HepG2 (cell line): ENCODE data around the gene SOAT1. TPM values are rescaled to one million over a fixed set of nuclear protein-coding genes. Genes with fewer than 3 reads are reported as not detected.

Experiments used
- ATAC-seq: fragments of 200-7000 bp; cut with Tn5 transposase; 3 replicates; pipeline ENCODE4 v1.9.1; 2020; ENCODE audit warnings: mild to moderate bottlenecking, moderate library complexity
- BruUV-seq: library from RNA; stranded (reverse); fragments of 400-500 nt; replicated peaks from 2 replicates; lab custom pipeline; 2021; lab: Mats Ljungman, UMichigan
- CTCF ChIA-PET: fragments of 300-600 bp; formaldehyde crosslinking; extraction: SDS; loops from one replicate; lab custom pipeline; 2021; ENCODE audit warnings: low total read pairs, inconsistent platforms, low intra/inter-chr PET ratio; lab: Yijun Ruan, JAX
- POLR2A ChIA-PET: fragments of 350-600 bp; sonication (Branson Sonifier 250); formaldehyde crosslinking; loops from one replicate; lab custom pipeline; 2020; ENCODE audit warnings: antibody characterized with exemption, inconsistent platforms; lab: Yijun Ruan, JAX
- DNase-seq: peaks from one replicate; pipeline ENCODE4 v3.0.0-alpha.2; 2015; ENCODE audit warnings: low spot score
- FAIRE-seq: peaks from 3 replicates; lab custom pipeline; 2011; peaks lifted over from hg19 to GRCh38; lab: Jason Lieb, UNC
- H2AFZ ChIP-seq: one replicate; pipeline ENCODE4 v1.6.1; 2011; ENCODE audit warnings: low read length, inconsistent platforms
- H3K27ac ChIP-seq: fragments of 300-600 bp; 3 replicates; pipeline ENCODE4 v1.8.0; 2011; ENCODE audit warnings: mixed run types, mild to moderate bottlenecking, mixed read lengths, low read length, inconsistent platforms; ENCODE audit not compliant: insufficient read depth; ENCODE audit errors: extremely low read length
- H3K27me3 ChIP-seq, 2 experiments: fragments of 200-600 bp in 1 of 2; 2 replicates in 1 of 2; 3 replicates in 1 of 2; pipeline versions ENCODE4 v1.6.0 to v1.8.0; 2011; ENCODE audit warnings: low read length in 2 of 2, mild to moderate bottlenecking in 2 of 2, moderate library complexity in 2 of 2, inconsistent platforms in 1 of 2; ENCODE audit not compliant: insufficient read depth in 2 of 2, control insufficient read depth in 1 of 2
- H3K36me3 ChIP-seq, 2 experiments: fragments of 200-600 bp in 1 of 2; replicated peaks in 1 of 2; 2 replicates in 1 of 2; 3 replicates in 1 of 2; pipeline versions ENCODE4 v1.5.1 to v1.8.0; 2011; ENCODE audit warnings: low read length in 2 of 2, inconsistent platforms in 1 of 2; ENCODE audit not compliant: insufficient read depth in 2 of 2, control insufficient read depth in 1 of 2
- H3K4me1 ChIP-seq: 2 replicates; pipeline ENCODE4 v1.5.1; 2012; ENCODE audit warnings: low read length, inconsistent platforms; ENCODE audit not compliant: insufficient read depth
- H3K4me2 ChIP-seq: 2 replicates; pipeline ENCODE4 v1.6.0; 2011; ENCODE audit warnings: low read depth, low read length, inconsistent platforms
- H3K4me3 ChIP-seq, 3 experiments: fragments of 200-600 bp in 1 of 3; sonication (generic), shearing (Covaris generic) in 1 of 3; replicated peaks in 1 of 3; 2 replicates each; pipeline ENCODE4 v1.5.1; 2011 to 2016; ENCODE audit warnings: low read length in 3 of 3, inconsistent platforms in 2 of 3, low read depth in 2 of 3, mild to moderate bottlenecking in 2 of 3, control low read depth in 1 of 3, mixed read lengths in 1 of 3; ENCODE audit not compliant: insufficient read depth in 1 of 3
- H3K79me2 ChIP-seq: one replicate; pipeline ENCODE4 v1.6.1; 2011; ENCODE audit warnings: low read length, inconsistent platforms; ENCODE audit not compliant: insufficient read depth
- H3K9ac ChIP-seq: 2 replicates; pipeline ENCODE4 v1.6.0; 2011; ENCODE audit warnings: mild to moderate bottlenecking, low read depth, low read length, inconsistent platforms; ENCODE audit not compliant: insufficient read depth
- H3K9me3 ChIP-seq: 2 replicates; pipeline ENCODE4 v1.5.1; 2012; ENCODE audit warnings: mild to moderate bottlenecking, low read length
- H4K20me1 ChIP-seq: 2 replicates; pipeline ENCODE4 v1.6.0; 2011; ENCODE audit warnings: inconsistent platforms, mild to moderate bottlenecking, low read length, moderate library complexity; ENCODE audit not compliant: insufficient read depth
- ATF7 ChIP-seq, 2 experiments: fragments of 450-650 bp in 1 of 2; sonication (generic) in 1 of 2; formaldehyde crosslinking in 1 of 2; IDR thresholded peaks; 2 replicates each; pipeline versions ENCODE4 v1.4.0 to v1.6.1; 2016 to 2020; ENCODE audit warnings: antibody characterized with exemption in 1 of 2, mild to moderate bottlenecking in 1 of 2, missing genetic modification reagents in 1 of 2
- CREB1 ChIP-seq, 2 experiments: fragments of 450-650 bp in 1 of 2; IDR thresholded peaks; 2 replicates each; pipeline ENCODE4 v1.6.1; 2016 to 2017; ENCODE audit warnings: control low read depth in 1 of 2, mild to moderate bottlenecking in 1 of 2, missing compliant biosample characterization in 1 of 2, missing genetic modification characterization in 1 of 2
- HNRNPUL1 ChIP-seq: fragments of 200-400 bp; formaldehyde crosslinking; IDR thresholded peaks from 2 replicates; pipeline ENCODE4 v1.6.1; 2017; ENCODE audit warnings: low read depth, mild to moderate bottlenecking, low read length, moderate library complexity
- IKZF1 ChIP-seq: fragments of 450-650 bp; IDR thresholded peaks from 2 replicates; pipeline ENCODE4 v1.7.1; 2016
- KDM5B ChIP-seq: sonication (generic); formaldehyde crosslinking; IDR thresholded peaks from 2 replicates; pipeline ENCODE4 v1.4.0; 2020; ENCODE audit warnings: missing genetic modification reagents, mild to moderate bottlenecking, borderline replicate concordance
- MXI1 ChIP-seq: IDR thresholded peaks from 3 replicates; pipeline ENCODE4 v1.6.1; 2012; ENCODE audit warnings: low read depth, low read length, inconsistent platforms, borderline replicate concordance
- ZKSCAN8 ChIP-seq: IDR thresholded peaks from 2 replicates; pipeline ENCODE4 v1.6.1; 2016; ENCODE audit warnings: borderline replicate concordance, missing genetic modification reagents, missing compliant biosample characterization
- ZNF282 ChIP-seq: fragments of 450-650 bp; IDR thresholded peaks from 2 replicates; pipeline ENCODE4 v1.6.1; 2018; ENCODE audit not compliant: partially characterized antibody
- ZNF781 ChIP-seq: sonication (generic); formaldehyde crosslinking; IDR thresholded peaks from 2 replicates; pipeline ENCODE4 v1.5.1; 2020; ENCODE audit warnings: borderline replicate concordance, mild to moderate bottlenecking, missing genetic modification reagents; ENCODE audit errors: not compliant biosample characterization
- WGBS: methylation state at CpG from one replicate; pipeline ENCODE4 v1.1.6; 2017; ENCODE audit warnings: low lambda C conversion rate; 5-methylcytosine and 5-hydroxymethylcytosine counted together
- in situ Hi-C: cut with HindIII; loops from 2 replicates; pipeline ENCODE4 v1.10.0; 2017; ENCODE audit warnings: low pct_unique_long_range_greater_than_20kb; ENCODE audit not compliant: extremely low pct_ligation_motif_present
- intact Hi-C: fragments of 100-400 bp; cut with micrococcal nuclease; formaldehyde crosslinking; loops from one replicate; pipeline ENCODE4 v1.10.0; 2022; ENCODE audit not compliant: unreplicated experiment
- polyA plus RNA-seq, 8 experiments: library from polyadenylated mRNA; depleted of rRNA in 3 of 8; stranded (reverse) in 7 of 8; unstranded in 1 of 8; fragments of >200 nt; fragmentation: Illumina TruSeq in 4 of 8; extraction: Trizol in 4 of 8; gene quantifications; 2 replicates each; pipeline versions ENCODE4 v1.2.1 to v1.2.3, GENCODE V29; 2011 to 2016; ENCODE audit warnings: low read depth in 4 of 8, missing spikeins in 1 of 8, mixed read lengths in 1 of 8; ENCODE audit not compliant: insufficient read depth in 1 of 8
- total RNA-seq, 5 experiments: library from RNA; depleted of rRNA; stranded (reverse); fragments of >200 nt; fragmentation: Illumina TruSeq; extraction: Trizol; gene quantifications; 2 replicates each; pipeline ENCODE4 v1.2.3, GENCODE V29; 2016; ENCODE audit warnings: low read depth in 1 of 5
- TF ChIP-seq, protein P1 (sequence below): sonication (generic); formaldehyde crosslinking; IDR thresholded peaks from 2 replicates; pipeline ENCODE4 v1.5.1; 2020; ENCODE audit warnings: mild to moderate bottlenecking, missing genetic modification reagents, moderate library complexity
- TF ChIP-seq, protein P2 (sequence below): sonication (generic); formaldehyde crosslinking; IDR thresholded peaks from 2 replicates; pipeline ENCODE4 v1.4.0; 2020; ENCODE audit warnings: mild to moderate bottlenecking, missing genetic modification reagents
- TF ChIP-seq, protein P3 (sequence below): sonication (generic); formaldehyde crosslinking; IDR thresholded peaks from 2 replicates; pipeline ENCODE4 v1.8.0; 2022; ENCODE audit warnings: missing genetic modification reagents, mild to moderate bottlenecking, inconsistent platforms, borderline replicate concordance
- TF ChIP-seq, protein P4 (sequence below): IDR thresholded peaks from 2 replicates; pipeline ENCODE4 v1.6.1; 2018; ENCODE audit warnings: missing genetic modification reagents

SOAT1 gene
- total and polyA plus RNA-seq, 2 of the 13 experiments (the other 11 are each of a cell fraction or from before 2014, with no cell fraction given): 22.3 to 52.0 TPM

DNA sequence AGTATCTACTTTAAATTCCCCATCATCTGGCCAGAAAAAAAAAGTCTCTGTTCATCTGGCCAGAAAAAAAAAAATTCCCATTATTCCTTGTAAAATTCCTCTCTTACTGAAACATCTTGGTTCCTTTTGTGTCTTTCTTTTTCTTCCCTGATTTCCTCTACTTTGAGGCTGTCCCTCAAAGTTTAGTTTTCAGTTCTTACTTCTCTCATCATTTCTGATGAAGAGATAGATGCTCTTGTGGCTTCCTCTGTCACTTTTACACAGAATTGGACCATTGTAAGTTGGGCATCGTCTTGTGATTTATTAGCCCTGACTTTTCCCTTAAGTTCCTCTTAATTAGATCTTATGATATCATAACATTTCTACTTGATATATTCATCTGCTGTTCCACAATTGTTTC lies 6.5 kb downstream of the SOAT1 start:
- ATAC-seq: no peak
- Histone ChIP-seq H4K20me1 (no peaks in the 10 kb centered on the region), H3K27me3 (no peaks in the 10 kb centered on the region), H3K36me3 (peaks cover 3 to 15% of the 10 kb centered on the region in 2 experiments), H3K4me1 (peaks cover 37% of the 10 kb centered on the region), H2AFZ (no peak overlapping the region), H3K79me2 (peaks cover 46% of the 10 kb centered on the region), H3K9me3 (no peaks in the 10 kb centered on the region), H3K4me3 (no peak overlapping the region), H3K27ac (no peak overlapping the region), H3K4me2 (no peak overlapping the region), H3K9ac (no peak overlapping the region)
- CTCF ChIA-PET: no interaction called here
- BruUV-seq: no TSS peak
- TF ChIP-seq HNRNPUL1 (no peak), IKZF1 (no peak), ATF7 (IDR thresholded peaks at IDR 0.05) (no peak), ATF7 (CRISPR knock-in tag; IDR thresholded peaks at IDR 0.05) (no peak), CREB1 (IDR thresholded peaks at IDR 0.05) (no peak), CREB1 (CRISPR knock-in tag; IDR thresholded peaks at IDR 0.05) (no peak), KDM5B (no peak), ZNF781 (no peak), ZNF282 (no peak), ZKSCAN8 (no peak), MXI1 (no peak)
- TF ChIP-seq, protein P1, sequence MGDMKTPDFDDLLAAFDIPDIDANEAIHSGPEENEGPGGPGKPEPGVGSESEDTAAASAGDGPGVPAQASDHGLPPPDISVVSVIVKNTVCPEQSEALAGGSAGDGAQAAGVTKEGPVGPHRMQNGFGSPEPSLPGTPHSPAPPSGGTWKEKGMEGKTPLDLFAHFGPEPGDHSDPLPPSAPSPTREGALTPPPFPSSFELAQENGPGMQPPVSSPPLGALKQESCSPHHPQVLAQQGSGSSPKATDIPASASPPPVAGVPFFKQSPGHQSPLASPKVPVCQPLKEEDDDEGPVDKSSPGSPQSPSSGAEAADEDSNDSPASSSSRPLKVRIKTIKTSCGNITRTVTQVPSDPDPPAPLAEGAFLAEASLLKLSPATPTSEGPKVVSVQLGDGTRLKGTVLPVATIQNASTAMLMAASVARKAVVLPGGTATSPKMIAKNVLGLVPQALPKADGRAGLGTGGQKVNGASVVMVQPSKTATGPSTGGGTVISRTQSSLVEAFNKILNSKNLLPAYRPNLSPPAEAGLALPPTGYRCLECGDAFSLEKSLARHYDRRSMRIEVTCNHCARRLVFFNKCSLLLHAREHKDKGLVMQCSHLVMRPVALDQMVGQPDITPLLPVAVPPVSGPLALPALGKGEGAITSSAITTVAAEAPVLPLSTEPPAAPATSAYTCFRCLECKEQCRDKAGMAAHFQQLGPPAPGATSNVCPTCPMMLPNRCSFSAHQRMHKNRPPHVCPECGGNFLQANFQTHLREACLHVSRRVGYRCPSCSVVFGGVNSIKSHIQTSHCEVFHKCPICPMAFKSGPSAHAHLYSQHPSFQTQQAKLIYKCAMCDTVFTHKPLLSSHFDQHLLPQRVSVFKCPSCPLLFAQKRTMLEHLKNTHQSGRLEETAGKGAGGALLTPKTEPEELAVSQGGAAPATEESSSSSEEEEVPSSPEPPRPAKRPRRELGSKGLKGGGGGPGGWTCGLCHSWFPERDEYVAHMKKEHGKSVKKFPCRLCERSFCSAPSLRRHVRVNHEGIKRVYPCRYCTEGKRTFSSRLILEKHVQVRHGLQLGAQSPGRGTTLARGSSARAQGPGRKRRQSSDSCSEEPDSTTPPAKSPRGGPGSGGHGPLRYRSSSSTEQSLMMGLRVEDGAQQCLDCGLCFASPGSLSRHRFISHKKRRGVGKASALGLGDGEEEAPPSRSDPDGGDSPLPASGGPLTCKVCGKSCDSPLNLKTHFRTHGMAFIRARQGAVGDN (CRISPR knock-in tag): no peak
- TF ChIP-seq, protein P2, sequence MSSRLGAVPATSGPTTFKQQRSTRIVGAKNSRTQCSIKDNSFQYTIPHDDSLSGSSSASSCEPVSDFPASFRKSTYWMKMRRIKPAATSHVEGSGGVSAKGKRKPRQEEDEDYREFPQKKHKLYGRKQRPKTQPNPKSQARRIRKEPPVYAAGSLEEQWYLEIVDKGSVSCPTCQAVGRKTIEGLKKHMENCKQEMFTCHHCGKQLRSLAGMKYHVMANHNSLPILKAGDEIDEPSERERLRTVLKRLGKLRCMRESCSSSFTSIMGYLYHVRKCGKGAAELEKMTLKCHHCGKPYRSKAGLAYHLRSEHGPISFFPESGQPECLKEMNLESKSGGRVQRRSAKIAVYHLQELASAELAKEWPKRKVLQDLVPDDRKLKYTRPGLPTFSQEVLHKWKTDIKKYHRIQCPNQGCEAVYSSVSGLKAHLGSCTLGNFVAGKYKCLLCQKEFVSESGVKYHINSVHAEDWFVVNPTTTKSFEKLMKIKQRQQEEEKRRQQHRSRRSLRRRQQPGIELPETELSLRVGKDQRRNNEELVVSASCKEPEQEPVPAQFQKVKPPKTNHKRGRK: no peak
- TF ChIP-seq, protein P3, sequence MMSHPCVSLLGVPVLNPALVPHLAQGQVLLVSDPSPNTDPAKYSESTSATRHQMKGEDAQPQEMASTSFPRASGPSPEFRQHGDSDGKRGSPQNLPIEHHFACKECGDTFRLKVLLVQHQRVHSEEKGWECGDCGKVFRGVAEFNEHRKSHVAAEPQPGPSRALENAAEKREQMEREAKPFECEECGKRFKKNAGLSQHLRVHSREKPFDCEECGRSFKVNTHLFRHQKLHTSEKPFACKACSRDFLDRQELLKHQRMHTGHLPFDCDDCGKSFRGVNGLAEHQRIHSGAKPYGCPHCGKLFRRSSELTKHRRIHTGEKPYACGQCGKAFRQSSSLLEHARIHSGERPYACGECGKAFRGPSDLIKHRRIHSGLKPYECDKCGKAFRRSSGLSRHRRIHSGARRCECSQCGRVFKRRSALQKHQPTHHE (CRISPR knock-in tag): no peak
- TF ChIP-seq, protein P4, sequence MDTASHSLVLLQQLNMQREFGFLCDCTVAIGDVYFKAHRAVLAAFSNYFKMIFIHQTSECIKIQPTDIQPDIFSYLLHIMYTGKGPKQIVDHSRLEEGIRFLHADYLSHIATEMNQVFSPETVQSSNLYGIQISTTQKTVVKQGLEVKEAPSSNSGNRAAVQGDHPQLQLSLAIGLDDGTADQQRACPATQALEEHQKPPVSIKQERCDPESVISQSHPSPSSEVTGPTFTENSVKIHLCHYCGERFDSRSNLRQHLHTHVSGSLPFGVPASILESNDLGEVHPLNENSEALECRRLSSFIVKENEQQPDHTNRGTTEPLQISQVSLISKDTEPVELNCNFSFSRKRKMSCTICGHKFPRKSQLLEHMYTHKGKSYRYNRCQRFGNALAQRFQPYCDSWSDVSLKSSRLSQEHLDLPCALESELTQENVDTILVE (CRISPR knock-in tag): no peak
- FAIRE-seq: no peak
- intact Hi-C loops (no loop called here), in situ Hi-C loops (no loop called here)
- WGBS: 95% methylated on average over 1 of the region's 1 CpG
- POLR2A ChIA-PET: no interaction called here
- no peak for DNase-seq
